H1 (cell line): ENCODE results near the gene WNK2. TPM values are rescaled to one million over a fixed set of nuclear protein-coding genes. Genes with fewer than 3 reads are reported as not detected.

Experiments
- CTCF ChIA-PET: fragments of 300-600 bp; sonication (Branson Sonifier 250); formaldehyde crosslinking; loops from one replicate; lab custom pipeline; 2021; ENCODE audit not compliant: partially characterized antibody; lab: Charles Lee
- POLR2A ChIA-PET: fragments of 300-600 bp; sonication (Branson Sonifier 250); formaldehyde crosslinking; loops from one replicate; lab custom pipeline; 2021; ENCODE audit warnings: inconsistent platforms; ENCODE audit not compliant: partially characterized antibody; lab: Charles Lee
- DNase-seq, 2 experiments: peaks; one replicate each; pipeline versions ENCODE4 v3.0.0 to v3.0.0-alpha.2; 2010 to 2022; ENCODE audit warnings: low spot score in 2 of 2, low read depth in 1 of 2, mixed read lengths in 1 of 2
- FAIRE-seq: peaks from 2 replicates; lab custom pipeline; 2011; peaks lifted over from hg19 to GRCh38; lab: Jason Lieb, UNC
- H2AFZ ChIP-seq: 2 replicates; pipeline ENCODE4 v1.8.1; 2012; ENCODE audit warnings: low read length, inconsistent platforms
- H2AK5ac ChIP-seq: 2 replicates; pipeline ENCODE4 v1.6.1; 2013; ENCODE audit warnings: low read depth, low read length
- H2BK120ac ChIP-seq: replicated peaks from 2 replicates; pipeline ENCODE3; 2013; ENCODE audit warnings: low read depth, low read length, inconsistent platforms
- H2BK12ac ChIP-seq: 2 replicates; pipeline ENCODE4 v1.6.1; 2013; ENCODE audit warnings: low read depth, low read length
- H2BK15ac ChIP-seq: 2 replicates; pipeline ENCODE4 v1.6.1; 2013; ENCODE audit warnings: low read length
- H2BK20ac ChIP-seq: 2 replicates; pipeline ENCODE4 v1.6.1; 2013; ENCODE audit warnings: low read length
- H2BK5ac ChIP-seq: 2 replicates; pipeline ENCODE4 v1.6.1; 2013; ENCODE audit warnings: low read depth, low read length
- H3K14ac ChIP-seq: 2 replicates; pipeline ENCODE4 v1.6.1; 2013; ENCODE audit warnings: inconsistent platforms; ENCODE audit not compliant: insufficient read length
- H3K18ac ChIP-seq: 2 replicates; pipeline ENCODE4 v1.6.1; 2013; ENCODE audit warnings: low read length; ENCODE audit errors: extremely low read depth
- H3K23ac ChIP-seq: 2 replicates; pipeline ENCODE4 v1.6.1; 2013; ENCODE audit warnings: inconsistent platforms; ENCODE audit not compliant: insufficient read length
- H3K23me2 ChIP-seq: 2 replicates; pipeline ENCODE4 v1.6.1; 2013; ENCODE audit warnings: low read depth, low read length
- H3K27ac ChIP-seq: 2 replicates; pipeline ENCODE4 v1.6.1; 2011; ENCODE audit warnings: low read depth, low read length, inconsistent platforms
- H3K27me3 ChIP-seq, 4 experiments: replicated peaks in 1 of 4; 1 replicate in 1 of 4; 2 replicates in 3 of 4; pipeline versions ENCODE4 v1.6.1 to v1.8.1; 2011 to 2013; ENCODE audit warnings: low read length in 3 of 4, mild to moderate bottlenecking in 3 of 4, inconsistent platforms in 2 of 4, mixed read lengths in 2 of 4, moderate library complexity in 1 of 4; ENCODE audit not compliant: control insufficient read depth in 3 of 4, insufficient read depth in 3 of 4; ENCODE audit errors: extremely low read depth in 1 of 4
- H3K36me3 ChIP-seq, 4 experiments: 2 replicates each; pipeline versions ENCODE4 v1.6.1 to v1.8.1; 2011 to 2013; ENCODE audit warnings: mild to moderate bottlenecking in 4 of 4, low read length in 3 of 4, moderate library complexity in 2 of 4, control low read depth in 1 of 4, inconsistent platforms in 1 of 4; ENCODE audit not compliant: insufficient read depth in 4 of 4, control insufficient read depth in 2 of 4
- H3K4ac ChIP-seq: replicated peaks from 2 replicates; pipeline ENCODE3; 2013; ENCODE audit warnings: low read length, low read depth, mixed read lengths, inconsistent platforms; ENCODE audit not compliant: insufficient read length
- H3K4me1 ChIP-seq, 4 experiments: replicated peaks in 1 of 4; 1 replicate in 1 of 4; 2 replicates in 3 of 4; pipeline versions ENCODE4 v1.6.1 to v1.8.1; 2011 to 2013; ENCODE audit warnings: low read length in 3 of 4, inconsistent platforms in 2 of 4, mixed read lengths in 1 of 4; ENCODE audit not compliant: insufficient read depth in 4 of 4, control insufficient read depth in 3 of 4
- H3K4me2 ChIP-seq, 2 experiments: 2 replicates each; pipeline versions ENCODE4 v1.6.1 to v1.8.1; 2011 to 2013; ENCODE audit warnings: low read depth in 2 of 2, low read length in 2 of 2, control low read depth in 1 of 2, inconsistent platforms in 1 of 2, mild to moderate bottlenecking in 1 of 2; ENCODE audit not compliant: insufficient read depth in 1 of 2
- H3K4me3 ChIP-seq, 4 experiments: fragments of 200-600, 300-600 bp in 1 of 4; sonication (generic), shearing (Covaris generic), sonication (Bioruptor Twin) in 1 of 4; 2 replicates each; pipeline versions ENCODE4 v1.5.1 to v1.8.1; 2011 to 2016; ENCODE audit warnings: low read length in 4 of 4, low read depth in 3 of 4, control low read depth in 2 of 4, inconsistent platforms in 2 of 4, mild to moderate bottlenecking in 2 of 4, mixed read lengths in 1 of 4, moderate library complexity in 1 of 4; ENCODE audit not compliant: insufficient read depth in 2 of 4; ENCODE audit errors: extremely low read depth in 1 of 4
- H3K56ac ChIP-seq: replicated peaks from 2 replicates; pipeline ENCODE3; 2013; ENCODE audit warnings: low read depth, mild to moderate bottlenecking, mixed read lengths, low read length, inconsistent platforms; ENCODE audit not compliant: insufficient read length
- H3K79me1 ChIP-seq: 2 replicates; pipeline ENCODE4 v1.6.1; 2013; ENCODE audit warnings: low read depth, low read length, control low read depth
- H3K79me2 ChIP-seq, 2 experiments: 2 replicates each; pipeline versions ENCODE4 v1.6.1 to v1.8.1; 2012 to 2013; ENCODE audit warnings: low read length in 2 of 2, mild to moderate bottlenecking in 2 of 2, inconsistent platforms in 1 of 2; ENCODE audit not compliant: insufficient read depth in 2 of 2, control insufficient read depth in 1 of 2
- H3K9ac ChIP-seq, 4 experiments: replicated peaks in 1 of 4; 1 replicate in 1 of 4; 2 replicates in 3 of 4; pipeline versions ENCODE4 v1.6.1 to v1.8.1; 2011 to 2013; ENCODE audit warnings: low read depth in 3 of 4, low read length in 3 of 4, control low read depth in 2 of 4, mild to moderate bottlenecking in 2 of 4, moderate library complexity in 2 of 4, inconsistent platforms in 1 of 4; ENCODE audit errors: extremely low read depth in 1 of 4
- H3K9me3 ChIP-seq, 2 experiments: 2 replicates each; pipeline versions ENCODE4 v1.6.1 to v1.8.1; 2012 to 2013; ENCODE audit warnings: mild to moderate bottlenecking in 2 of 2, moderate library complexity in 2 of 2, control low read depth in 1 of 2, inconsistent platforms in 1 of 2, low read depth in 1 of 2, low read length in 1 of 2, mixed read lengths in 1 of 2; ENCODE audit not compliant: insufficient read depth in 2 of 2
- H4K20me1 ChIP-seq, 2 experiments: replicated peaks in 1 of 2; 2 replicates each; pipeline versions ENCODE3 to v1.8.1; 2011 to 2013; ENCODE audit warnings: inconsistent platforms in 2 of 2, low read length in 2 of 2, mild to moderate bottlenecking in 1 of 2; ENCODE audit not compliant: insufficient read depth in 2 of 2, control insufficient read depth in 1 of 2
- H4K5ac ChIP-seq: 2 replicates; pipeline ENCODE4 v1.6.1; 2013; ENCODE audit warnings: low read length, low read depth, mixed read lengths, inconsistent platforms; ENCODE audit not compliant: insufficient read length
- H4K8ac ChIP-seq: 2 replicates; pipeline ENCODE4 v1.8.0; 2013; ENCODE audit warnings: mild to moderate bottlenecking, moderate library complexity, low read length, inconsistent platforms; ENCODE audit not compliant: insufficient read depth; ENCODE audit errors: extremely low read depth
- H4K91ac ChIP-seq: replicated peaks from 2 replicates; pipeline ENCODE3; 2013; ENCODE audit warnings: low read length, mixed read lengths, inconsistent platforms; ENCODE audit not compliant: insufficient read length
- CEBPB ChIP-seq: IDR thresholded peaks from 2 replicates; pipeline ENCODE4 v1.6.1; 2012; ENCODE audit warnings: low read depth, low read length
- EP300 ChIP-seq, 2 experiments: IDR thresholded peaks; 1 replicate in 1 of 2; 2 replicates in 1 of 2; pipeline ENCODE4 v1.6.1; 2011 to 2012; ENCODE audit warnings: low read depth in 2 of 2, low read length in 2 of 2, mild to moderate bottlenecking in 2 of 2, borderline replicate concordance in 1 of 2, inconsistent platforms in 1 of 2, moderate library complexity in 1 of 2
- EZH2 ChIP-seq: fragments of 200-600 bp; sonication (generic); IDR thresholded peaks from 2 replicates; pipeline ENCODE4 v1.7.1; 2012; ENCODE audit warnings: low read depth, mild to moderate bottlenecking, moderate library complexity, low read length, inconsistent platforms; ENCODE audit not compliant: severe bottlenecking
- SIN3A ChIP-seq, 2 experiments: IDR thresholded peaks in 1 of 2; conservative IDR thresholded peaks in 1 of 2; 2 replicates each; pipeline ENCODE4 v1.6.1; 2011 to 2012; ENCODE audit warnings: low read length in 2 of 2, improper control_type of control experiment in 1 of 2, low read depth in 1 of 2, mild to moderate bottlenecking in 1 of 2
- SP4 ChIP-seq: IDR thresholded peaks from 2 replicates; pipeline ENCODE4 v1.6.1; 2012; ENCODE audit warnings: low read length, inconsistent platforms
- TCF12 ChIP-seq: IDR thresholded peaks from 2 replicates; pipeline ENCODE4 v1.6.1; 2011; ENCODE audit warnings: low read depth, mild to moderate bottlenecking, low read length
- TEAD4 ChIP-seq: IDR thresholded peaks from 2 replicates; pipeline ENCODE4 v1.6.1; 2012; ENCODE audit warnings: low read depth, low read length, inconsistent platforms, mixed read lengths
- WGBS, 2 experiments: shearing (Covaris generic) in 1 of 2; methylation state at CpG; one replicate each; pipeline versions ENCODE4 v1.1.6 to v1.1.7; 2013 to 2015; ENCODE audit warnings: low lambda C conversion rate in 2 of 2, mixed read lengths in 2 of 2, inconsistent platforms in 1 of 2, low coverage in 1 of 2, missing lambda C conversion rate in 1 of 2; ENCODE audit not compliant: insufficient replicate concordance in 2 of 2, insufficient coverage in 1 of 2, insufficient read length in 1 of 2; ENCODE audit errors: extremely low coverage in 1 of 2, missing lambda C conversion rate in 1 of 2; 5-methylcytosine and 5-hydroxymethylcytosine counted together
- polyA plus RNA-seq, 7 experiments: library from polyadenylated mRNA; depleted of rRNA in 3 of 7; stranded (reverse) in 5 of 7; unstranded in 2 of 7; fragments of >200 nt in 5 of 7; fragments of 200-250 nt in 2 of 7; gene quantifications; 1 replicate in 5 of 7; 2 replicates in 1 of 7; 4 replicates in 1 of 7; pipeline versions ENCODE4 v1.2.1 to v1.2.3, GENCODE V29; 2011 to 2013; ENCODE audit warnings: missing spikeins in 2 of 7, mixed read lengths in 2 of 7
- total RNA-seq: library from RNA; stranded (reverse); fragmentation: NEBNext Ultra II Directional; extraction: Animal tissue kit (Norgen Biotek cat#: 25700); gene quantifications from 2 replicates; pipeline ENCODE4 v1.2.1, GENCODE V29; 2021
- TF ChIP-seq, protein P1 (sequence below): IDR thresholded peaks from 2 replicates; pipeline ENCODE4 v1.6.1; 2012; ENCODE audit warnings: low read length, inconsistent platforms
- TF ChIP-seq, protein P2 (sequence below): IDR thresholded peaks from 2 replicates; pipeline ENCODE4 v1.6.1; 2011; ENCODE audit warnings: low read length, improper control_type of control experiment

Gene WNK2
- total and polyA plus RNA-seq, 2 of the 8 experiments (the other 6 are each of a cell fraction or from before 2014, with no cell fraction given): 12.0 to 87.2 TPM

DNA sequence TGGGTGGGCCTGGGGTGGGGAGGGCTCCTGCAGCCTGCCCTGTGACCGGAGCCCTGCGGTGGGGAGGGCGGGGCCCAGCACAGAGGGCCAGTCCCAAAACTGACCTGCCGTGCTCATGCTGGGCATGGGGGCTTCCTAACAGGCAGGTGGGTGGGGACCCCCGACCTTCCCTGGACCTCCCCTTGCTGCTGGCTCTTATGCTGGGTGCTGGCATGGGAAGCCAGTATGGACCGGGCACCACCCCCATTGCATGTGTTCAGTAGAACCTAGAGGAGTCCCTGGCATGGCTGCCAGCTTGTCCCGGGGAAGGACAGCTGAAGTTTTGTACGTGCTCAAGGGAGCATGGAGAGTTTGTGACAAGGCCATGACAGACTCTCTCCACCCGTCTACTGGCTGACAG, 37.1 kb downstream of the WNK2 start:
- no peak overlapping the region for H3K9ac ChIP-seq
- no peak for FAIRE-seq

More for the DNA sequence above, 37.1 kb downstream of the WNK2 start:
- no peaks in the 10 kb centered on the region for H3K27me3 ChIP-seq
- H4K20me1 ChIP-seq: peaks cover 3 to 11% of the 10 kb centered on the region in 2 experiments
- no peak overlapping the region for H3K4me3 ChIP-seq
- no peak overlapping the region for H3K56ac ChIP-seq
- H3K9me3 ChIP-seq: no peaks in the 10 kb centered on the region
- no peak overlapping the region for H2BK5ac ChIP-seq
- H3K79me1 ChIP-seq: peaks cover 16% of the 10 kb centered on the region
- POLR2A ChIA-PET: no interaction called here
- H3K23me2 ChIP-seq: no peaks in the 10 kb centered on the region
- H3K27ac ChIP-seq: no peak overlapping the region
- H2BK12ac ChIP-seq: no peak overlapping the region
- H4K91ac ChIP-seq: no peak overlapping the region
- H2AFZ ChIP-seq: no peak overlapping the region
- H3K4ac ChIP-seq: no peak overlapping the region
- no peak overlapping the region for H4K8ac ChIP-seq
- 93% methylated on average over 9 of the region's 9 CpGs; no CpG with 5 or more reads in 1 of the 2 experiments for WGBS, 2 experiments
- H2AK5ac ChIP-seq: no peak overlapping the region
- no peak overlapping the region for H4K5ac ChIP-seq
- peaks cover 0 to 15% (median 9%) of the 10 kb centered on the region in 4 experiments; a peak in 6 of 7 replicates for H3K4me1 ChIP-seq
- no peak overlapping the region for H3K23ac ChIP-seq
- H3K36me3 ChIP-seq: no peaks in the 10 kb centered on the region
- no peak overlapping the region for H2BK20ac ChIP-seq
- no peak overlapping the region for H2BK120ac ChIP-seq
- TF ChIP-seq EP300 (IDR thresholded peaks at IDR 0.05; ENCODE audit: borderline replicate concordance in 1 of 2, low read depth in 2 of 2, low read length in 2 of 2) (no peak), TCF12 (no peak), EZH2 (no peak), CEBPB (no peak), TEAD4 (no peak), SIN3A (conservative IDR thresholded peaks at IDR 0.05 in 1 of 2, IDR thresholded peaks at IDR 0.05 in 1 of 2; ENCODE audit: low read depth in 1 of 2, low read length in 2 of 2) (no peak), SP4 (no peak)
- TF ChIP-seq, protein P1, sequence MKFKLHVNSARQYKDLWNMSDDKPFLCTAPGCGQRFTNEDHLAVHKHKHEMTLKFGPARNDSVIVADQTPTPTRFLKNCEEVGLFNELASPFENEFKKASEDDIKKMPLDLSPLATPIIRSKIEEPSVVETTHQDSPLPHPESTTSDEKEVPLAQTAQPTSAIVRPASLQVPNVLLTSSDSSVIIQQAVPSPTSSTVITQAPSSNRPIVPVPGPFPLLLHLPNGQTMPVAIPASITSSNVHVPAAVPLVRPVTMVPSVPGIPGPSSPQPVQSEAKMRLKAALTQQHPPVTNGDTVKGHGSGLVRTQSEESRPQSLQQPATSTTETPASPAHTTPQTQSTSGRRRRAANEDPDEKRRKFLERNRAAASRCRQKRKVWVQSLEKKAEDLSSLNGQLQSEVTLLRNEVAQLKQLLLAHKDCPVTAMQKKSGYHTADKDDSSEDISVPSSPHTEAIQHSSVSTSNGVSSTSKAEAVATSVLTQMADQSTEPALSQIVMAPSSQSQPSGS: no peak
- TF ChIP-seq, protein P2, sequence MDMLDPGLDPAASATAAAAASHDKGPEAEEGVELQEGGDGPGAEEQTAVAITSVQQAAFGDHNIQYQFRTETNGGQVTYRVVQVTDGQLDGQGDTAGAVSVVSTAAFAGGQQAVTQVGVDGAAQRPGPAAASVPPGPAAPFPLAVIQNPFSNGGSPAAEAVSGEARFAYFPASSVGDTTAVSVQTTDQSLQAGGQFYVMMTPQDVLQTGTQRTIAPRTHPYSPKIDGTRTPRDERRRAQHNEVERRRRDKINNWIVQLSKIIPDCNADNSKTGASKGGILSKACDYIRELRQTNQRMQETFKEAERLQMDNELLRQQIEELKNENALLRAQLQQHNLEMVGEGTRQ: no peak
- TF ChIP-seq, all 59 proteins: peak for 0
- peaks cover 0 to 28% of the 10 kb centered on the region in 2 experiments; a peak in 1 of 4 replicates for H3K79me2 ChIP-seq
- H3K18ac ChIP-seq: no peak overlapping the region
- H3K14ac ChIP-seq: no peak overlapping the region
- no peak for DNase-seq
- H2BK15ac ChIP-seq: no peak overlapping the region
- CTCF ChIA-PET: interaction anchor here (0.8 to 4.2 kb wide), 3 partner anchors 11 to 34 kb away, joined by 3 to 15 read pairs (median 3); no protein-coding TSS in a partner anchor
- H3K4me2 ChIP-seq: no peak overlapping the region
